DMS114 treated with DMSO at 0.1 percent for 48 hours (cell line): ENCODE results near the gene PRKAR2B.
A peak's percentile ranks its signal among the peaks of the same experiment; 100 is the strongest.
"Not testable (repeated sequence)": the region's sequence is repeated elsewhere in the genome, so short reads cannot be mapped to it uniquely, and the experiment has no call there.

Experiments used
- DNase-seq: peaks from one replicate; lab custom pipeline; 2025; ENCODE audit not compliant: unreplicated experiment; lab: John Stamatoyannopoulos, UW

Gene PRKAR2B

DNA sequence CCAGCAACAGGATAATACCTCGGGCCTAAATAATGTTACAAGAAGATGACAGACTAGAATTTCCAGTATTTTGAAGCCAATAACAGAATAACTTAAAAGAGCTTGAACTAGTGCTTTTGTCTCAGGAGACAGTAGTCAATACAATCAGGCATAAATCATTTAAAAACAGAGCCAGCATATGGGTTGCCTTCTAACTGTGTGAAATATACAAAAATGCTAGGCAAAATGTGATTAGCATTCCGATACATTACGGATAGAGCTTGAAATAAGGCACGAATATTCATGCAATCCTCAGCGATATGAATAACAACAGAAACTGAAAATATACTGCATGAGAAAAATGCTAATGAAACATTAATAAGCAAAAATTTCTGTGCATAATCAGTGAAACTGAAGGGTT lies 18.3 kb upstream of the PRKAR2B start:
- no peak for DNase-seq

DNA sequence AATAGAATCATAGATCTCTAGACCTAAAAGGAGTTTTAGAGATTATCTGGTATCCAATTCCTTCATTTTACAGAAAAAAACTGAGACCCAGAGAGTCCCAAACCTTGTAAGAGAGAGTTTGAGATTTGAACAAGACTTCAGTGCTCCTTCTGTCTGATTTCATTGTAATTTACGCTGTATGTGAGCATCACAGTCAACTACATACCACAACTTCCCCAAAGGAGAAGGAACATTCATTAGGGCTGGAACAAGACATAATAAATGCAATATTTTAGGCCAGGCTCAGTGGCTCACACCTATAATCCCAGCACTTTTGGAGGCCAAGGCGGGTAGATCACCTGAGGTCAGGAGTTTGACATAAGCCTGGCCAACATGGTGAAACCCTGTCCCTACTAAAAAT lies 17.3 kb upstream of the PRKAR2B start:
- no peak for DNase-seq

- no peak for DNase-seq
Measured at GRCh38 chr7:107029061-107029763, 15.3 kb upstream of the PRKAR2B start.

DNA sequence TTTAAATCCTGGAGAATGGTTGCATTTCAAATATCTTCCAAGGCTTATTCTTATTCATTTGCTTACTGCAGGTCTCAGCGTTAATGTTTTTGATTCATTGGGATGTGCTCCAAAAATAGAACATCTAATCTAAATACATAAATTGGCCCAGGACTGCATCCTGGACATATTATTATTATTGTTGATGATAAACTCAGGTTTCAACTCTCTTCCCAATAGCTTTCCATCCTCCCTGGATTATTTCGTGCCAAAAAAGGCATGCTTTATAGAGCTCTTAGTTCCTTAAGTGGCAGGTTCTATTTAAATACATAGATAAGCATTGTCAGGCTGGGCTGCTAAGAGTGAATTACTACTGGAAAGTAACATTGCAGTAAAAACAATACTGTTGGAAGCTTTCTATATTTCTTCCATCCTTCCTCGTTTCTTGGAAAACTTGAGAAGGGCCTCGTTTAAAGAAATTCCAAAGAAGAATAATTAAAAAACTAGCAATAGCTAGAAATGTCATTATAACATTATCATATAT lies 14.7 kb upstream of the PRKAR2B start:
- DNase-seq = no peak

- no peak for DNase-seq
Measured at GRCh38 chr7:107032050-107032449, 12.5 kb upstream of the PRKAR2B start.

GRCh38 chr7:107032720-107033438 lies 11.6 kb upstream of the PRKAR2B start:
- DNase-seq = no peak

- no peak for DNase-seq
Measured at GRCh38 chr7:107034553-107034952, 10.0 kb upstream of the PRKAR2B start.

DNA sequence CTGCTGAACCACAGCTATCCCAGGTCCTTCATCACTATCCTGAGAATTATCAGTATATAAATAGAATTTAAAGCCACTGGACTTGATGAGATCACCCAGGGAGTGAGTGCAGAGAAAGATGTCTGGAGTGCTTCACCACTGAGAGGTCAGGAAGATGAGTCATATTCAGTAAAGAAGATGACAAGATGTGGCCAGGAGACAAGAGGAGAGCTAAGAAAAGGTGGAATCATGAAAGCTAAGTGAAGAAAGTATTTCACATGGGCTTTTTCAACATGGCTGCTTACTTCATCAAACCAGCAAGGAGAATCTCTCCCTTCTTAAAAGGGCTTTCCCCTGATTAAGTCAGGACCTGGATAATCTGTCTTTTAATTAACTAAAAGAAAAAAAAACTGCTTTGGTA lies 9.1 kb upstream of the PRKAR2B start:
- no peak for DNase-seq

DNA sequence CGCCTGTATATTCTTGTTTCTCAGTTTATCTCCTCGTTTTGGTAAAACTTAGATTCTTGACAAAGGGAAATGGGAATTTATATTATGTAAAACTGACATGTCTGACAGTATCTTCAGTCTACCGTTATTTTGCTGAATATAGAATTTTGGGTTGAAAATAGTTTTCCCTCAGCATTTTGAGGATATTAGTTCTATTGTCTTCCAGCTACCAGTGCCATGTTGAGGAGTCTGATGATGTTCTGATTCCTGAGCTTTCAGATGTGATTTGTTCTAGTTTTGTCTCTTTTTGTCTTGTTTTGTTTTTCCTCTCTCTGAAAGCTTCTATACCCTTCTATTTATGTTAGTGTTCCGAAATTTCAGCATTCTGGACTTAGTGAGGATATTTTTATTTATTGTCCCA lies 8.0 kb upstream of the PRKAR2B start:
- no peak for DNase-seq

GRCh38 chr7:107037717-107038603 lies 6.5 kb upstream of the PRKAR2B start:
- no peak for DNase-seq

GRCh38 chr7:107039199-107039900 lies 5.2 kb upstream of the PRKAR2B start:
- DNase-seq = no peak

- DNase-seq = no peak
Measured at GRCh38 chr7:107041097-107041496, 3.4 kb upstream of the PRKAR2B start.

DNA sequence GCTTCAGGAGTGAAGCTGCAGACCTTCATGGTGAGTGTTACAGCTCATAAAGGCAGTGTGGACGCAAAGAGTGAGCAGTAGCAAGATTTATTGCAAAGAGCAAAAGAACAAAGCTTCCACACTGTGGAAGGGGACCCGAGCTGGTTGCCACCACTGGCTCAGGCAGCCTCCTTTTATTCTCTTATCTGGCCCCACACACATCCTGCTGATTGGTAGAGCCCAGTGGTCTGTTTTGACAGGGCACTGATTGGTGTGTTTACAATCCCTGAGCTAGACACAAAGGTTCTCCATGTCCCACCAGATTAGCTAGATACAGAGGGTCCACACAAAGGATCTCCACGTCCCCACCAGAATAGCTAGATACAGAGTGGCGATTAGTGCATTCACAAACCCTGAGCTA lies 2.7 kb upstream of the PRKAR2B start:
- DNase-seq = not testable (repeated sequence)

- not testable (repeated sequence) for DNase-seq
Measured at GRCh38 chr7:107042326-107042910, 2.1 kb upstream of the PRKAR2B start.

DNA sequence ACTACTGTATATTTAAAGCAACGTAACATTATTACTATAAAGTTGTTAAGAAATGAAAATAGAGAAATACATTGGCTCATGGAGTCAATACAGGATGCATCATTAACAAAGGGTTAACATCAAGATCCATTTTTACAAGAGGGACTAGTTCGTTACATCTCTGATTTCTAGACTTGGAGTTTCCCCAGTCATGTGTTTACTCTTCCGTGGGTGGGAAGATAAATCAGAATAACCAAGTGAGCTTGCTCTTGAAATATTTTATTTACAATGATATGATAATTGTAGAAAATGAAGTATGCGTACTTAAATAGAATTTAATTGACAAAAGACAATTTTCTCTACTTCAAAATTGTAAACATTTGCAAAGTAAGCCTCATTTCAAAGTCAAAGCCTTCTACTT lies 1.0 kb upstream of the PRKAR2B start:
- no peak for DNase-seq

DNA sequence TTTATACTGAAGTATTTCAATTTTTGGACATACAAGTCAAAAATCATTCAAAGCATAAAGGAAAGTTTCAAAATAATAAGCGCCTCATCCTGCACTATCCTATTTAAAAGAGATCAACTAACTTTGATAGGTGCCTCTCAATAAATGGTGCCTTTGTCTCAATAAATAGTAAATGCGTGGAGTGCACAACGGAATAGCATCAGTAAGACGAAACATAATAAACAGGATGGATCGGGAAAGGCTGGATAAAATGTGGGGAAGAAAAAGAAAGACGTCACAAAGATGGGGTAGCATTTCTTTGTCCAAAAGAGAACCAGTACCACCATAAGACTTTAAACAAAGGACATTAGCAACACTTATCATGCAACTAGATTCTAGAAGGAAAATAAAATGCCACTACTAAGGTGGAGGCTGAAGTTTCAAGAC lies 571 bp upstream of the PRKAR2B start:
- peak; percentile 50 for DNase-seq

DNA sequence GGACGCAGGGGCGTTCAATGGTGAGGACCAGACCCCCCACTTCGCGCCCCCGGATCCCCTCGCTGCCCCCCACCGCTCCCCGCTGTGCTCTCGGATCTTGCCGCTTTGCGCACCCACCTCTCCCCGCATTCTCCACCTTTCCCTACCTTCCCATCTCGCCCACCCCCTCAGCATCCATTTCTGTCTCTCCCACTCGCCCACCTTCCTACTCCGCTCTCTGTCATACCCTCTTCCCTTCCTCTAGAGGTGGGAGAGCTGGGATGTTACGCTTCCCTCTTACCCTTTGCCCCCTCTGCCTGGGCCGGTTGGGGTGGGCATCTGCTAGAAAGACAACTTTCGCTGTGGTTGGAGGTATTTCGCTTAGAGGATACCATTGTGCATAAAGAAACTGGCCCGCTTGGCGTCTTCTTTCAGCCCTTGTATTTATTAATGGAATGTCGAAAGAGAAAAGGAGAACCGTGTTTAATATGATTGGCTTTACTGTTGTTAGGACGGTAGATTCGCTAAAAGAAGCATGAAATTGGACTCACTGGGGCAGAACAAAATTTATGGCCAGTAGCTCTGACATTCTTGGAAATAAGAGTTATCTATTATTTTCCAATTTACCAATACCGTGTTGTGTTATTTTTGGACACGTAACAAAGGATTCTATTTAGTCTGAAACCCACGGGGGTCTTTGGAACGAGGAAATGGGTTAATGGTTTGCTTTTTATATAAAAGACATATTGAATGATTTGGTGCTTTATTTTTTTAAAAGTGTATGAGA lies 873 bp downstream of the PRKAR2B start:
- DNase-seq = no peak

DNA sequence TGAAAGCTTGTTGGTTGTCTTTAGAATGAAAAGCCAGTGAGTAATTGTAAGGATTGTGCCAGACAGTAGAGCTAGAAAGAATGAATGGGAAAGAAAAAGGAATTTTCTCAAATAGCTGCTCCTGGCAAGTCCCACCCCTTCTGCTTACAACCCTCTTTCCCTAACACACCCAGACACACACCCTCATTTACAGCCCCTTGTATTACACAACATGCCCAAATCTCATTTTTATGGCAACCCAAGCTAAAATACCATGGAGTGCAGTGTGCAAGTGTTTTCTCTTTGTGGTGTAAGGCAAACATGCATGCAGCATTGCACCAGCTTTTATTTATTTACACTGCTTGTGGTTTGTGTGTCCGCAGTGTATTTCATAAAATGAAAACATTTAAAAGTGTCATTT lies 1.5 kb downstream of the PRKAR2B start:
- DNase-seq = no peak

GRCh38 chr7:107046491-107047259 lies 2.2 kb downstream of the PRKAR2B start:
- DNase-seq = no peak
